Measurements from ENCODE around the gene GPR89A.
"Not testable (repeated sequence)": the region's sequence is repeated elsewhere in the genome, so short reads cannot be mapped to it uniquely, and the experiment has no call there.

Gene GPR89A

GRCh38 chr1:145688328-145688727, 80.5 kb downstream of the GPR89A start:
- no peak for DNase-seq

GRCh38 chr1:145688924-145689323, 81.1 kb downstream of the GPR89A start:
- no peak for DNase-seq

GRCh38 chr1:145689922-145690321, 82.1 kb downstream of the GPR89A start:
- DNase-seq = no peak

GRCh38 chr1:145690587-145691558, 83.1 kb downstream of the GPR89A start:
- DNase-seq = no peak

- DNase-seq = no peak
These were observed 85.1 kb downstream of the GPR89A start for GRCh38 chr1:145692785-145693443.

GRCh38 chr1:145695821-145696629, 88.2 kb downstream of the GPR89A start:
- no peak for DNase-seq

- no peak for DNase-seq
These were observed 88.8 kb downstream of the GPR89A start for GRCh38 chr1:145696630-145696960.

GRCh38 chr1:145701306-145701862, 93.6 kb downstream of the GPR89A start:
- DNase-seq = no peak

- no peak for DNase-seq
These were observed 94.3 kb downstream of the GPR89A start for GRCh38 chr1:145702052-145702451.

GRCh38 chr1:145702826-145703225, 95.0 kb downstream of the GPR89A start:
- no peak for DNase-seq

- no peak for DNase-seq
These were observed 97.8 kb downstream of the GPR89A start for GRCh38 chr1:145705622-145706021.

GRCh38 chr1:145706086-145706664, 98.4 kb downstream of the GPR89A start:
- no peak for DNase-seq

GRCh38 chr1:145707183-145707867, 99.5 kb downstream of the GPR89A start, which contains the start of gene PDZK1:
TSS of gene PDZK1 (minus strand) at chr1:145707368. CDS start at chr1:145688021, 19,347 bp downstream.
- DNase-seq = no peak

- no peak for DNase-seq
These were observed 100.3 kb downstream of the GPR89A start for GRCh38 chr1:145708063-145708462.

GRCh38 chr1:145710291-145711027, 102.7 kb downstream of the GPR89A start:
- DNase-seq = no peak

- DNase-seq = no peak
These were observed 103.4 kb downstream of the GPR89A start for GRCh38 chr1:145711213-145711651.

GRCh38 chr1:145714524-145715111, 106.8 kb downstream of the GPR89A start:
- DNase-seq = no peak

- no peak for DNase-seq
These were observed 109.0 kb downstream of the GPR89A start for GRCh38 chr1:145716641-145717345.

GRCh38 chr1:145717833-145718232, 110.0 kb downstream of the GPR89A start:
- DNase-seq = no peak

GRCh38 chr1:145718465-145718864, 110.7 kb downstream of the GPR89A start:
- DNase-seq = not testable (repeated sequence)

Measured in NCI-H345 (cell line).